HEK293 (cell line): ENCODE measurements around the gene BPIFB2.

Experiments
- HOXD13 ChIP-seq: sonication (generic); formaldehyde crosslinking; IDR thresholded peaks from 2 replicates; pipeline ENCODE4 v1.8.0; 2022; ENCODE audit warnings: missing genetic modification reagents, borderline replicate concordance
- PRDM1 ChIP-seq: fragments of 450-650 bp; formaldehyde crosslinking; IDR thresholded peaks from 2 replicates; pipeline ENCODE4; 2016; ENCODE audit warnings: missing biosample characterization, missing genetic modification characterization
- TCF7L2 ChIP-seq: IDR thresholded peaks from 2 replicates; pipeline ENCODE4 v1.6.1; 2011; ENCODE audit warnings: low read depth, mild to moderate bottlenecking, inconsistent platforms, low read length, moderate library complexity, borderline replicate concordance
- YY1 ChIP-seq: fragments of 450-650 bp; formaldehyde crosslinking; IDR thresholded peaks from 2 replicates; pipeline ENCODE4 v1.5.1; 2018; ENCODE audit warnings: missing biosample characterization, missing genetic modification characterization
- ZBTB48 ChIP-seq: fragments of 450-650 bp; formaldehyde crosslinking; IDR thresholded peaks from 2 replicates; pipeline ENCODE4 v1.5.1; 2016; ENCODE audit warnings: missing biosample characterization, missing genetic modification characterization
- ZFP41 ChIP-seq: fragments of 450-650 bp; formaldehyde crosslinking; IDR thresholded peaks from 2 replicates; pipeline ENCODE4 v1.5.1; 2016; ENCODE audit warnings: missing biosample characterization, missing genetic modification characterization, borderline replicate concordance
- ZNF274 ChIP-seq, 2 experiments: fragments of 200-500 bp in 1 of 2; fragments of 450-650 bp in 1 of 2; sonication (Bioruptor generic) in 1 of 2; formaldehyde crosslinking in 1 of 2; IDR thresholded peaks; 2 replicates each; pipeline versions ENCODE4 v1.5.1 to v1.6.1; 2014 to 2016; ENCODE audit warnings: borderline replicate concordance in 1 of 2, inconsistent platforms in 1 of 2, low read length in 1 of 2, missing biosample characterization in 1 of 2, missing genetic modification characterization in 1 of 2
- ZNF514 ChIP-seq: fragments of 450-650 bp; formaldehyde crosslinking; IDR thresholded peaks from 2 replicates; pipeline ENCODE4 v1.5.1; 2016; ENCODE audit warnings: missing biosample characterization, missing genetic modification characterization
- ZNF585B ChIP-seq: fragments of 450-650 bp; formaldehyde crosslinking; IDR thresholded peaks from 2 replicates; pipeline ENCODE4 v1.5.1; 2016; ENCODE audit warnings: missing biosample characterization, missing genetic modification characterization
- ZNF768 ChIP-seq: fragments of 450-650 bp; formaldehyde crosslinking; IDR thresholded peaks from 2 replicates; pipeline ENCODE4 v1.5.1; 2018; ENCODE audit warnings: missing biosample characterization, mild to moderate bottlenecking, missing genetic modification characterization
- TF ChIP-seq, protein P1 (sequence below): fragments of 450-650 bp; formaldehyde crosslinking; IDR thresholded peaks from 2 replicates; pipeline ENCODE4 v1.5.1; 2016; ENCODE audit warnings: missing biosample characterization, missing genetic modification characterization
- TF ChIP-seq, protein P2 (sequence below): fragments of 450-650 bp; formaldehyde crosslinking; IDR thresholded peaks from 2 replicates; pipeline ENCODE4 v1.5.1; 2017; ENCODE audit warnings: missing biosample characterization, mild to moderate bottlenecking, missing genetic modification characterization, moderate library complexity

DNA sequence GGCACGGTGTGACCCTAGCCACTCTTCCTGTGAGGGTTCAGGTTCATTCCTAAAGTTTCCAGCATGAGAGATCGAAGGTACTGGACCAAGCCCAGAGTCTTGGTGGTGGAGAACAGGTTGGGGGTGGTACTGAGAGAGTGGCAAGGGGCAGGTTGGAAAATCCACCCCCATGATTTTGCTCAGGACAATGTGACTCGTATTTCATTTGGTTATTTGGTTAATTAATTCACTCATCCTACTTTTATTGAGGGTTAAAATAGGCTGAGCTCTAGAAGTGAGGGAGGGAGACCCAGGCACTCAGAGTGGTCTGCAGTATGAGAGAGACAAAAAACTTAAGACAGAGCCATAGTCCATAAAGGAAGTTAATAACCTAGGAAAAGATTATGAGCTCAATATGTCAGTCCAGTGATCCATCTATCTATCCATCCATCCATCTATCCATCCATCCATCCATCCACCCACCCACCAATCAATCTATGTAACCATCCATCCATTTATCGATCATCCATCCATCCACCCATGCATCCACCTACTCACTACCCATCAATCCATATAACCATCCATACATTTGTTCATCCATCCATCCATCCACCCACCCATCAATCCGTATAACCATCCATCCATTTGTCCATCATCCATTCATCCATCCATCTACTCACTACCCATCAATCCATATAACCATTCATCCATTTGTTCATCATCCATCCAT is 17.3 kb downstream of the BPIFB2 start:
- TF ChIP-seq, protein P1, sequence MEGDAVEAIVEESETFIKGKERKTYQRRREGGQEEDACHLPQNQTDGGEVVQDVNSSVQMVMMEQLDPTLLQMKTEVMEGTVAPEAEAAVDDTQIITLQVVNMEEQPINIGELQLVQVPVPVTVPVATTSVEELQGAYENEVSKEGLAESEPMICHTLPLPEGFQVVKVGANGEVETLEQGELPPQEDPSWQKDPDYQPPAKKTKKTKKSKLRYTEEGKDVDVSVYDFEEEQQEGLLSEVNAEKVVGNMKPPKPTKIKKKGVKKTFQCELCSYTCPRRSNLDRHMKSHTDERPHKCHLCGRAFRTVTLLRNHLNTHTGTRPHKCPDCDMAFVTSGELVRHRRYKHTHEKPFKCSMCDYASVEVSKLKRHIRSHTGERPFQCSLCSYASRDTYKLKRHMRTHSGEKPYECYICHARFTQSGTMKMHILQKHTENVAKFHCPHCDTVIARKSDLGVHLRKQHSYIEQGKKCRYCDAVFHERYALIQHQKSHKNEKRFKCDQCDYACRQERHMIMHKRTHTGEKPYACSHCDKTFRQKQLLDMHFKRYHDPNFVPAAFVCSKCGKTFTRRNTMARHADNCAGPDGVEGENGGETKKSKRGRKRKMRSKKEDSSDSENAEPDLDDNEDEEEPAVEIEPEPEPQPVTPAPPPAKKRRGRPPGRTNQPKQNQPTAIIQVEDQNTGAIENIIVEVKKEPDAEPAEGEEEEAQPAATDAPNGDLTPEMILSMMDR = no peak
- TF ChIP-seq ZFP41 (tag by site-specific recombination) = no peak
- no peak for TF ChIP-seq HOXD13
- TF ChIP-seq YY1 = no peak
- no peak for TF ChIP-seq ZBTB48 (tag by site-specific recombination)
- TF ChIP-seq ZNF585B (tag by site-specific recombination) = no peak
- no peak for TF ChIP-seq ZNF514
- TF ChIP-seq TCF7L2 = no peak
- TF ChIP-seq ZNF274 (IDR thresholded peaks at IDR 0.05; ENCODE audit: low read length) = no peak
- TF ChIP-seq ZNF274 (tag by site-specific recombination; IDR thresholded peaks at IDR 0.05; ENCODE audit: borderline replicate concordance) = no peak
- TF ChIP-seq, protein P2, sequence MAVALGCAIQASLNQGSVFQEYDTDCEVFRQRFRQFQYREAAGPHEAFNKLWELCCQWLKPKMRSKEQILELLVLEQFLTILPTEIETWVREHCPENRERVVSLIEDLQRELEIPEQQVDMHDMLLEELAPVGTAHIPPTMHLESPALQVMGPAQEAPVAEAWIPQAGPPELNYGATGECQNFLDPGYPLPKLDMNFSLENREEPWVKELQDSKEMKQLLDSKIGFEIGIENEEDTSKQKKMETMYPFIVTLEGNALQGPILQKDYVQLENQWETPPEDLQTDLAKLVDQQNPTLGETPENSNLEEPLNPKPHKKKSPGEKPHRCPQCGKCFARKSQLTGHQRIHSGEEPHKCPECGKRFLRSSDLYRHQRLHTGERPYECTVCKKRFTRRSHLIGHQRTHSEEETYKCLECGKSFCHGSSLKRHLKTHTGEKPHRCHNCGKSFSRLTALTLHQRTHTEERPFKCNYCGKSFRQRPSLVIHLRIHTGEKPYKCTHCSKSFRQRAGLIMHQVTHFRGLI = no peak
- no peak for TF ChIP-seq PRDM1 (tag by site-specific recombination)
- TF ChIP-seq ZNF768 (tag by site-specific recombination) = no peak
